GM13977 (cell line): ENCODE measurements around the gene RECQL5.

Experiments
- DNase-seq: peaks from one replicate; pipeline ENCODE4 v3.0.0; 2012; ENCODE audit warnings: low spot score
- in situ Hi-C: fragments of 300-500 bp; cut with MboI; formaldehyde crosslinking; loops from one replicate; pipeline ENCODE4 v1.12.0; 2022; ENCODE audit warnings: low sequenced_read_pairs, low pct_unique_long_range_greater_than_20kb, mixed read lengths, inconsistent platforms; ENCODE audit not compliant: unreplicated experiment
- TF ChIP-seq, protein P1 (sequence below): IDR thresholded peaks from 2 replicates; pipeline ENCODE4 v1.5.1; 2012; ENCODE audit warnings: mild to moderate bottlenecking, control low read depth; ENCODE audit not compliant: insufficient read depth; ENCODE audit errors: extremely low read depth, missing control alignments

Gene RECQL5

DNA sequence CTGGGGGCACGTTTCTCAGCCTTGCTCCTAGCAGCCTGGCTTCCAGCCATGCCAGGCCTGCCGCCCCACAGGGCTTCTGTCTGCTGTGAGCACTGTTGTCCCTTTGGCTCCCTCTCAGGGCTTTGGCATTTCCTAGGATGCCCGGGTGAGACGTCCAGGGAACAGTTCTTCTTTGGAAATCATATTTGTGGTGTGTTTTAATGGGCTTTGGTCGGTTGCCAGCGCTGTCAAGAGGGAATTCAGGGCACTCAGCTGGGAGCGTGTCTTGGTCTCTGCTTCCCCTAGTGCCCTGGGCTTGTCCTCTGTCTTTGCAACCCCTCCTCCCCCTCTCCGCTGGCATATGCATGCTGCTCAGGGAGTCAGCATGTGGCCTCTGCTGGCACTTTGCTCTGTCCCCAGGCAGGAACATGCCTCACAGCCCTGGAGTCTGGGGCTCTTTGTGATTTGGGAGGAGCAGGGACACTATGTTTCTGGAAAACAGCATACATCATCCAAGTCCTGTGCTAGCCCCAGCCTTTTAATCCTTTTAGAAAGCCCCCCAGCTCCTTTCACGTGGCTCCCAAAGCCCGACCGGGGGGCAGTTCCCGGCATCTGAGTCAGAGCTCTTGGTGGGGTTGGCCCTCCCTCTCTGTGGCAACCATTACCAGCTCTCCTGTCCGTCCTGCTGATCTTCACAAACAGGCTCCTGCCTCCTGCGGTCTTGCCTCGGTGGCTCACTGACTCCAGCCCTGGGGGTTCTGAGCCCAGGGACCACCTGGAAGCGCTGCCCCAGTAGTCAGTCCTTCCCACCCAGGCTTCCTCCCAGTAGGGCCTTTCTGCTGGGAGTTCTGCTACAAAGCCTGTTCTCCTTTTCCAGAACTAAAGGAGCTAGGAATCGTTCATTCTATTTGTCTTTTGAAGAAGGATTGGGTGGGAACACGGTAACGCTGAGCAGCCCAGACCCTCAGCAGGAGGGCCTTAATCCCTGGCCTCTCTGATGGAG, 26.8 kb upstream of the RECQL5 start:
- DNase-seq, result no peak
- in situ Hi-C loops, result no loop called here
- TF ChIP-seq, protein P1, sequence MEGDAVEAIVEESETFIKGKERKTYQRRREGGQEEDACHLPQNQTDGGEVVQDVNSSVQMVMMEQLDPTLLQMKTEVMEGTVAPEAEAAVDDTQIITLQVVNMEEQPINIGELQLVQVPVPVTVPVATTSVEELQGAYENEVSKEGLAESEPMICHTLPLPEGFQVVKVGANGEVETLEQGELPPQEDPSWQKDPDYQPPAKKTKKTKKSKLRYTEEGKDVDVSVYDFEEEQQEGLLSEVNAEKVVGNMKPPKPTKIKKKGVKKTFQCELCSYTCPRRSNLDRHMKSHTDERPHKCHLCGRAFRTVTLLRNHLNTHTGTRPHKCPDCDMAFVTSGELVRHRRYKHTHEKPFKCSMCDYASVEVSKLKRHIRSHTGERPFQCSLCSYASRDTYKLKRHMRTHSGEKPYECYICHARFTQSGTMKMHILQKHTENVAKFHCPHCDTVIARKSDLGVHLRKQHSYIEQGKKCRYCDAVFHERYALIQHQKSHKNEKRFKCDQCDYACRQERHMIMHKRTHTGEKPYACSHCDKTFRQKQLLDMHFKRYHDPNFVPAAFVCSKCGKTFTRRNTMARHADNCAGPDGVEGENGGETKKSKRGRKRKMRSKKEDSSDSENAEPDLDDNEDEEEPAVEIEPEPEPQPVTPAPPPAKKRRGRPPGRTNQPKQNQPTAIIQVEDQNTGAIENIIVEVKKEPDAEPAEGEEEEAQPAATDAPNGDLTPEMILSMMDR, result no peak

DNA sequence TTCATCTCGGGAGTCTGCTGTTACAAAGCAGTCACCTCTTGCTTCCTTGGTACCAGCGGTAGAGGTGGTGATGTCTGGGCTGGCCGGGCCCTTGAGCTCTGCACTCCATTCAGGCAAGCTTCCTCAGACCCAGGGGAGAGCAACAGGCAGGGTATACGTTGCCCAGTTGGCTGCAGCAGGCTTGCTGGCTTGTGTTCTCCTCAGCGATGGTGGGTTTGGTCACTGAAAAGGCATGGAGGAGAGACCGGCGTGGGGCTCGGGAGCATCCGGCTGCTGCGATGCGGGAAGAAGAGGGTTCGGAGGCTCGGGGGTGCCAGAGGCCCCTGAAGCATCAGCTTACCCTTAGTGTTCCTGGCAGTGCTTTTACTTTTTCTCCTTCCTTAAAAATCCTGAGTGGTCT, 26.0 kb upstream of the RECQL5 start:
- no peak for DNase-seq
- in situ Hi-C loops, result no loop called here
- TF ChIP-seq, protein P1, result no peak

DNA sequence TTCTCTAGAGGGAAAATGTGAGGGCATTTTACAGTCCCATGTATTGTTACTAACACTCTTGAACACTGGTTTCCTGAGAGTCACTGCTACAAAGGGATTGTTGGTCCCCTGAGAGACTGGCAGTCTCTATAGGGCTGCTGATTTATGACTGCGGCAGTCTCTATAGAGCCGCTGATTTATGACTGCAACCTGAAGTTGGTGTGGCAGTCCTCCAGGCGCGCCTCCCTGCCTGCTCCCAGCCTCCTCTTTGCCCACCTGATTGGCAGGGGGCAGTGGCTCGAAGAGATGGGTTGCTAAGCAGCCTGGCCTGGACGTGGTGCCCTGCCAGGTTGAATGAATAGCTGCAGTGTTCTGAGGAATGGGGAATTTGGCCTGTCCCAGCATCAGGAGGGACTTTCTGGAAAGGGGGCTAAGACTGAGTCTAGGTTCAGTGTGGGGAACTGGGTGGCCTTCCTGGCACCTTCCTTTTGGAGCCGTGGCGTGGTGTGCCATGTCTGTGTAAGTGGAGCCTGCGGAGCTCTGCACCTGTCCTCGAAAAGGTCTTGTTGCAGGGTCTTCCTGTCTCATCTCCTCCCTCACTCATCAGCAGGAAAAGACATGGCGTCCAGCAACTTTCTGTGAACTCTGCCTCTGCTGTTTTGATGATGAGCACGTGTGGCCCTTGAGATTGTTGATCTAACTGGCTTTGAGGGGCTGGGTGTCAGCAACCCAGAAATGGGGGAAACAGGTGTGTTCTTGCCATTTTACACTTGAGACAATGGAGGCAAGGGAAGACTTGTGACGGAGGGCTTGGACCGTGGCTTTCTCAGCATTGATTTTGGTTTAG, 25.1 kb upstream of the RECQL5 start:
- in situ Hi-C loops, result no loop called here
- TF ChIP-seq, protein P1, result no peak

DNA sequence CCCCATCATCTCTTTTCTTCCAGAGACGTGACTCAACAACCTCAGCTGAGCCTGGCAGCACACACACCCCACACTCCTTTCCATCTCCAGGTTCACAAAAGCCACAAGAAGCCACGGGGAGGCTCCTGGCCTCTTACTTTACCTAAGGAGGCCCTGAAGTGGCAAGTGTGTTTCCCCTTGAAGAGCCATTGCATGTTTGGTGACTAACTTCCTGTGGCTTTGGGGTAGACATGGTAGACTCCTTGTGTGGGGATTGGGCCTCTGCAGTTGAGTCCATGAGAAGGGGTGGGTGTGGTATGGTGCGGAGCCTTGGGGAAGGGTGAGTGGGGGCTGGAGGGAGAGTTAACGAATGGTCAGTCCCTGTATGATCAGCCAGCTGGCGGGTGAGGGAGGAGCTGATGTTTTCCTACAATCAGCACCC, 24.4 kb upstream of the RECQL5 start:
- no peak for DNase-seq
- TF ChIP-seq, protein P1, result no peak
- in situ Hi-C loops, result no loop called here

More for the DNA sequence above, 25.1 kb upstream of the RECQL5 start:
- no peak for DNase-seq

DNA sequence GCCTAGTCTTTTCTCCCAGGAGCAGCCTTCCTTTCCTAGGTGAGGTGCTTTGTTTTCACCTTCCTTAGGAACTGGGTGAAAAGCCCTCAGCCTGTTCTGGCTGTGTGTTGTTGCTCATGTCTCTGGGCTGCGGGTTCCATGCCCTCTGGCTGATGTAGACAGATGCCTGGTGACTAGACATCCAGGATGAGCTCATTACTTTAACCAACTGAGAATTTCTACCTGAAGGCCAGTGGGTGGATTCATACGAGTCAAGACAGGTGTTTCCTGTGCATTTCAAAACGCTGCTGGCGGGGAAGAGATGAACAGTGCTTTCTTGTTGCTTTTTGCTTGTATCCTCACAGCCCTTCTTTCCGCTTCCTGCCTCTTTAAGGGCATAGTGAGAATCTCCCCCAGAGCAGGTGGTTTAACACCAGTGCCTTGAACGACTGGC, 22.5 kb upstream of the RECQL5 start:
- DNase-seq, result peak; percentile 37
- in situ Hi-C loops, result no loop called here
- TF ChIP-seq, protein P1, result no peak

DNA sequence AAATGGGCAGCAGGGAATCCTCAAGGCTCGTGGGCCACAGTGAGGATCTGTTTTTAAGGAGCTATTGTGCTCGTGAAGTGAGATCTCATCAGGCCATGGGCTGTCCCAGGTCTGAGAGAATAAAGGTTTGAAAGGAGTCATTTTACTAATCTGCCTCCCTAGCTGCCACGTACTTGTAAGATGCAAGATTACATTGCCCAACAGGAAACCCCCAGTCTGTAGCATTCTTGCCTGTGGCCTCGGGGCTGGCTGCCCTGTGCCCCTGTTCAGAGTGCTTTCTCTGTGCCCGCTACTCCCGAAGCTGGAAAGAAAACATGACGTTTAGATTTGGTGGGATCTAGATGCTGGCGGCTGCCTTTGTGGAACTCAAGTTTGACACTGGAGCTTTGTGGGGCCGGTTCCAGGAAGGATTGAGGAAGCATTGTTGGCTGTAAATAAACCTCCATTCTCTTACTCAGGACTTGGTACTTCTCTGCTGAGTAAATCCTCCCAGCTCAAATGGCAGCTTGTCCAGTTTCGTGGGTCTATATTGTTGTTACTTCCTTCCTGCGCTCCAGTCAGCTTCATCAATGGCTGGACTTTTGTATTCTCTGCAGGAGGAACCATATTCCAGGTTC, 21.4 kb upstream of the RECQL5 start:
- no peak for DNase-seq
- TF ChIP-seq, protein P1, result no peak
- in situ Hi-C loops, result no loop called here
